Measurements from ENCODE around the gene DDX3X. TPM values are rescaled to one million over a fixed set of nuclear protein-coding genes. Genes with fewer than 3 reads are reported as not detected.
"Not testable (repeated sequence)": the region's sequence is repeated elsewhere in the genome, so short reads cannot be mapped to it uniquely, and the experiment has no call there.

The DDX3X gene
- total RNA-seq, result 212 and 215 TPM in 2 replicates
- long read RNA-seq, full-length matches to known transcripts, result 279 of 386 reads
- long read RNA-seq, partial matches to known transcripts, result 93 of 386 reads
- long read RNA-seq, other reads (novel, unspliced or antisense), result 14 of 386 reads

DNA sequence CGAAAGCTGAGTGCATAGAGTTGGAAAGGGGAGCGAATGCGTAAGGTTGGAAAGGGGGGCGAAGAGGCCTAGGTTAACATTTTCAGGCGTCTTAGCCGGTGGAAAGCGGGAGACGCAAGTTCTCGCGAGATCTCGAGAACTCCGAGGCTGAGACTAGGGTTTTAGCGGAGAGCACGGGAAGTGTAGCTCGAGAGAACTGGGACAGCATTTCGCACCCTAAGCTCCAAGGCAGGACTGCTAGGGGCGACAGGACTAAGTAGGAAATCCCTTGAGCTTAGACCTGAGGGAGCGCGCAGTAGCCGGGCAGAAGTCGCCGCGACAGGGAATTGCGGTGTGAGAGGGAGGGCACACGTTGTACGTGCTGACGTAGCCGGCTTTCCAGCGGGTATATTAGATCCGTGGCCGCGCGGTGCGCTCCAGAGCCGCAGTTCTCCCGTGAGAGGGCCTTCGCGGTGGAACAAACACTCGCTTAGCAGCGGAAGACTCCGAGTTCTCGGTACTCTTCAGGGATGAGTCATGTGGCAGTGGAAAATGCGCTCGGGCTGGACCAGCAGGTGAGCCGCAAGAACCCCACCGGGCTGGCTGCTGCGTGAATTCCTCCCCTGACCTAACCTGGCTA, at the start of gene DDX3X:
DDX3X (plus strand) TSS at position 419 of the 619 bp plus-strand sequence; CDS start at position 510, 91 bp downstream.
- Mint-ChIP-seq H3K9me3 (ENCODE audit: unreplicated experiment) (no peaks in the 10 kb centered on the region), H3K27ac (ENCODE audit: unreplicated experiment) (peak within 1 kb of the TSS; percentile 100), H3K27me3 (ENCODE audit: unreplicated experiment) (no peaks in the 10 kb centered on the region), H3K4me1 (ENCODE audit: unreplicated experiment) (peaks cover 42% of the 10 kb centered on the region), H3K4me3 (ENCODE audit: unreplicated experiment) (peak within 1 kb of the TSS; percentile 82), H3K36me3 (ENCODE audit: unreplicated experiment) (no peaks in the 10 kb centered on the region)
- TF ChIP-seq, protein P1, sequence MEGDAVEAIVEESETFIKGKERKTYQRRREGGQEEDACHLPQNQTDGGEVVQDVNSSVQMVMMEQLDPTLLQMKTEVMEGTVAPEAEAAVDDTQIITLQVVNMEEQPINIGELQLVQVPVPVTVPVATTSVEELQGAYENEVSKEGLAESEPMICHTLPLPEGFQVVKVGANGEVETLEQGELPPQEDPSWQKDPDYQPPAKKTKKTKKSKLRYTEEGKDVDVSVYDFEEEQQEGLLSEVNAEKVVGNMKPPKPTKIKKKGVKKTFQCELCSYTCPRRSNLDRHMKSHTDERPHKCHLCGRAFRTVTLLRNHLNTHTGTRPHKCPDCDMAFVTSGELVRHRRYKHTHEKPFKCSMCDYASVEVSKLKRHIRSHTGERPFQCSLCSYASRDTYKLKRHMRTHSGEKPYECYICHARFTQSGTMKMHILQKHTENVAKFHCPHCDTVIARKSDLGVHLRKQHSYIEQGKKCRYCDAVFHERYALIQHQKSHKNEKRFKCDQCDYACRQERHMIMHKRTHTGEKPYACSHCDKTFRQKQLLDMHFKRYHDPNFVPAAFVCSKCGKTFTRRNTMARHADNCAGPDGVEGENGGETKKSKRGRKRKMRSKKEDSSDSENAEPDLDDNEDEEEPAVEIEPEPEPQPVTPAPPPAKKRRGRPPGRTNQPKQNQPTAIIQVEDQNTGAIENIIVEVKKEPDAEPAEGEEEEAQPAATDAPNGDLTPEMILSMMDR (IDR thresholded peaks at IDR 0.05), result peak; percentile 9
- peak; percentile 93 for DNase-seq (ENCODE audit: extremely low spot score, unreplicated experiment)

DNA sequence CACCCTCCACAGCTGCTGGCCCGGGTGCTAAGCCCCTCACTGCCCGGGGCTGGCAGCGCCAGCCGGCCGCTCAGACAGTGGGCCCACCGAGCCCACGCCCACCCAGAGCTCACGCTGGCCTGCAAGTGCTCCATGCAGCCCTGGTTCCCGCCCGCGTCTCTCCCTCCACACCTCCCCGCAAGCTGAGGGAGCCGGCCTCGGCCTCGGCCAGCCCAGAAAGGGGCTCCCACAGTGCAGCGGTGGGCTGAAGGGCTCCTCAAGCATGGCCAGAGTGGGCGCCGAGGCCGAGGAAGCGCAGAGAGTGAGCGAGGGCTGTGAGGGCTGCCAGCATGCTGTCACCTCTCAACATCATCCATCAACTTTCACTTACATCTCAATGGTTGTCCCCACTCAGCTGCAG, 48.0 kb upstream of the DDX3X start:
- H3K4me1 Mint-ChIP-seq (ENCODE audit: unreplicated experiment), result not testable (repeated sequence)

DNA sequence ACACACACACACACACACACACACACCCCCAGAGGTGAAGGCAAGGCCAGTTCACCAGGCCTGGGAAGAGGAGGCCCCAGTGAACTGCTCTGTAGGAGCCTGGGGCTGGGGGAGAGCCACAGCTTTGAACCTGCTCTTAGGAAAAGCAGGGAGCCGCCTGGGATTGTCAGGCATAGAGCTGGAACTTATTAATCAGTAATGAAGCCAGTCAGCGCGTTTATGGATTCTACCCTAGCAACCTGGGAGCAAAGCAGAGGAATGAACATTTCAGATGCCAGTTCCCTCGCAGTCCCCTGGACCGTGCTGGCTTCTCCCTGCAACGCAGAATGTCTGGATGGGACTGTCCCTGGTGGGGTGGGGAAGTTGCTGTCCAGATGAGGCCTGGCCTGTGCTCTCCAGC, 45.3 kb upstream of the DDX3X start:
- Mint-ChIP-seq H3K36me3 (ENCODE audit: unreplicated experiment) (peaks cover 3% of the 10 kb centered on the region), H3K27ac (ENCODE audit: unreplicated experiment) (no peak overlapping the region), H3K4me3 (ENCODE audit: unreplicated experiment) (no peak overlapping the region), H3K4me1 (ENCODE audit: unreplicated experiment) (no peaks in the 10 kb centered on the region), H3K9me3 (ENCODE audit: unreplicated experiment) (peaks cover 4% of the 10 kb centered on the region), H3K27me3 (ENCODE audit: unreplicated experiment) (no peaks in the 10 kb centered on the region)
- TF ChIP-seq, protein P1 (IDR thresholded peaks at IDR 0.05), result no peak
- no peak for DNase-seq (ENCODE audit: extremely low spot score, unreplicated experiment)

More for the DNA sequence above, 48.0 kb upstream of the DDX3X start:
- not testable (repeated sequence) for H3K36me3 Mint-ChIP-seq (ENCODE audit: unreplicated experiment); H3K4me3 Mint-ChIP-seq (ENCODE audit: unreplicated experiment); H3K9me3 Mint-ChIP-seq (ENCODE audit: unreplicated experiment); DNase-seq (ENCODE audit: extremely low spot score, unreplicated experiment); H3K27ac Mint-ChIP-seq (ENCODE audit: unreplicated experiment); H3K27me3 Mint-ChIP-seq (ENCODE audit: unreplicated experiment)

DNA sequence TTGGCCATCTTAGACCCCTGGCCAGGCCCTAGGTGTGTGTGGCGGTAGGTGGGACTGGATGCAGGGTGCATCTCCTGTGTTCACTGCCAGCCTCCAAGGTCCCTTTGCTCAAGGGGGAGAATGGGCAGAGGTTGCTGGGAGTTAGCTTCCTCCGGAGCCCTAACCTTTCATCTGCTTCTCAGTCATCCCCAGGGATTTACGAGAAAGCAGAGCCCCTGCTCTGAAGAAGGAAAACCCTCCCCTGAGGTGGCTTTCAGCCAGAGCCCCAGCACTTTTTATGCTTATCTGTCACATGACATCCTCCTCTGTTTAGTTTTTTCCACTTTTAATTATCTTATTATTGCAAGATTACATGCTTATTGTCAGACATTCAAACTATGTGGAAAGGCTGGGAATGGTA, 44.9 kb upstream of the DDX3X start:
- TF ChIP-seq, protein P1 (IDR thresholded peaks at IDR 0.05), result no peak
- H3K36me3 Mint-ChIP-seq (ENCODE audit: unreplicated experiment), result peaks cover 3% of the 10 kb centered on the region
- no peaks in the 10 kb centered on the region for H3K4me1 Mint-ChIP-seq (ENCODE audit: unreplicated experiment)
- DNase-seq (ENCODE audit: extremely low spot score, unreplicated experiment), result no peak
- no peak overlapping the region for H3K27ac Mint-ChIP-seq (ENCODE audit: unreplicated experiment)
- H3K4me3 Mint-ChIP-seq (ENCODE audit: unreplicated experiment), result no peak overlapping the region
- no peaks in the 10 kb centered on the region for H3K27me3 Mint-ChIP-seq (ENCODE audit: unreplicated experiment)
- H3K9me3 Mint-ChIP-seq (ENCODE audit: unreplicated experiment), result peaks cover 4% of the 10 kb centered on the region

DNA sequence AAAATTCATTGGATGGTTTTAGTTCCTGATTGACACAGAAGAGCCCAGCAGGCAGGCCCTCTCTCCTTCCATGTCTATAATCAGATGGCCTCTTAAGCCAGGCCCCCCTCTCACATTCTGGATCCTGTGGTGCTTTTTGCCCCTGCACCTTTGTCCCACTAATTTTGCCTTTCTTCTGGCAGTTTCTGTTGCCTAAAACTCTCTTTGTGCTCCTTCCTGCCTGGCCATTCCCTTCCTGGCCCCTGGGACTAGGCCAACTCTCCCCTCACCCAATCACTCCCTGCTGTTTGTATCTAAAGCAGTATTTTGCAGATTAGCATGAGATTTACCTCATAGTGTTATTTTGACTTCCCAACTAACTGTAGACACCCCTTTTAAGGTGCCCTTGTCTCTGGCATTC, 42.7 kb upstream of the DDX3X start:
- Mint-ChIP-seq H3K36me3 (ENCODE audit: unreplicated experiment) (peaks cover 3% of the 10 kb centered on the region), H3K27me3 (ENCODE audit: unreplicated experiment) (no peaks in the 10 kb centered on the region), H3K4me1 (ENCODE audit: unreplicated experiment) (no peaks in the 10 kb centered on the region), H3K4me3 (ENCODE audit: unreplicated experiment) (no peak overlapping the region), H3K27ac (ENCODE audit: unreplicated experiment) (no peak overlapping the region), H3K9me3 (ENCODE audit: unreplicated experiment) (peaks cover 11% of the 10 kb centered on the region)
- DNase-seq (ENCODE audit: extremely low spot score, unreplicated experiment), result no peak
- TF ChIP-seq, protein P1 (IDR thresholded peaks at IDR 0.05), result no peak

Data from osteocyte (in vitro differentiated cells).